Activated T-helper 2 cell treated with anti-CD3 and anti-CD28 coated beads, Interferon-gamma antibody, Interleukin-2, Interleukin-4, amounts not matched to agents 10 μg/mL and 5 μg/mL and 100 μg/mL, durations not matched to agents 14 hours and 24 hours and 36 hours (primary cell): ENCODE measurements around the gene CYTH4. TPM values are rescaled to one million over a fixed set of nuclear protein-coding genes. Genes with fewer than 3 reads are reported as not detected.

Experiments
- DNase-seq: peaks from one replicate; pipeline ENCODE4 v3.0.0; 2021; ENCODE audit warnings: low spot score
- H3K27ac Mint-ChIP-seq: one replicate; pipeline ENCODE4 v1.8.0; 2021; ENCODE audit warnings: mixed read lengths
- H3K27me3 Mint-ChIP-seq: one replicate; pipeline ENCODE4 v1.8.0; 2021; ENCODE audit warnings: low read depth, mixed read lengths
- H3K36me3 Mint-ChIP-seq: one replicate; pipeline ENCODE4 v1.8.0; 2021; ENCODE audit warnings: low read depth, mixed read lengths
- H3K4me1 Mint-ChIP-seq: one replicate; pipeline ENCODE4 v1.8.0; 2021; ENCODE audit warnings: low read depth, mixed read lengths
- H3K4me3 Mint-ChIP-seq: one replicate; pipeline ENCODE4 v1.8.0; 2021; ENCODE audit warnings: low read depth, mild to moderate bottlenecking, moderate library complexity, mixed read lengths
- H3K9me3 Mint-ChIP-seq: one replicate; pipeline ENCODE4 v1.8.0; 2021; ENCODE audit warnings: mixed read lengths
- intact Hi-C: fragments of 100-400 bp; cut with micrococcal nuclease; formaldehyde crosslinking; loops from one replicate; pipeline ENCODE4 v1.15.1; 2023
- total RNA-seq: library from RNA; stranded (reverse); gene quantifications from 2 replicates; pipeline ENCODE4 v1.2.3, GENCODE V29; 2022

The CYTH4 gene
- total RNA-seq, 1 donor from 2014 or later, result 49.8 TPM

GRCh38 chr22:37254867-37255233 is 27.5 kb upstream of the CYTH4 start:
- no peak for DNase-seq
- peaks cover 25% of the 10 kb centered on the region for H3K4me1 Mint-ChIP-seq
- no peaks in the 10 kb centered on the region for H3K36me3 Mint-ChIP-seq
- H3K9me3 Mint-ChIP-seq, result no peaks in the 10 kb centered on the region
- peak overlapping the region; percentile 8 for H3K27ac Mint-ChIP-seq
- intact Hi-C loops, result no loop called here
- no peak overlapping the region for H3K4me3 Mint-ChIP-seq
- H3K27me3 Mint-ChIP-seq, result peaks cover 10% of the 10 kb centered on the region

- Mint-ChIP-seq H3K4me3 (no peak overlapping the region), H3K27ac (peak overlapping the region; percentile 10), H3K4me1 (peaks cover 27% of the 10 kb centered on the region), H3K27me3 (peaks cover 10% of the 10 kb centered on the region), H3K9me3 (no peaks in the 10 kb centered on the region), H3K36me3 (no peaks in the 10 kb centered on the region)
- intact Hi-C loops, result no loop called here
- DNase-seq, result no peak
These were observed 26.7 kb upstream of the CYTH4 start for GRCh38 chr22:37255558-37256006.

DNA sequence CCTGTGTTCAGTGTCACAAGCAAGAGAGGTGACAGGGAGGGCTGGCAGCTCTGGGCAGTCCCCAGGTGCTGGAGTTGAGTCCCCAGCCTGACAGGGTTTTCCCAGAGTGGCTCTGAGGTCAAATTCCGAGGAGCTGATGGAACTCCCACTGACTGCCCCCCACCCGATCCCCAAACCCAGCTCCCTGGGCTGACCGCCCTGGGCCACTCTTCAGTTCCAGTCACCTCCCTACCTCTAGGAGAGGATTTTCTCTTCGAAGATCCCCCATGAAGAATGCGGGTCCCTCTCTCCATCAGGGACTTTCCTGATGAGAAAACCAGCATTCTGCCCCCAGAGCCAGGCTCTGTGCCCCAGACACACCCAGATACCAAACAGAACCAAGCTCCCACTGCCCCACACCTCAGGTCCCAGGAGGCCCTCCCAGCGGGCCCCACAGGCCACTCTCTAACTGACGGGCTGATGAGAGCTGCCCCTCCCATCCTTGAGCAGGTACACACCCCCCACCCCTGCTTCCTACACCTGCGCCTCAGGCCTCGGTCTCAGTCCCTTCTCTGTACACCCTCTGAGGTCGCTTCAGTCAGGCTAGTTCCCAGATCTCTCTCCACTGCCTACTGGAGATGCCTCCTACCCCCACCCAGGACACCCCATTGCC is 26.1 kb upstream of the CYTH4 start:
- Mint-ChIP-seq H3K27me3 (peaks cover 11% of the 10 kb centered on the region), H3K4me1 (peaks cover 32% of the 10 kb centered on the region), H3K36me3 (no peaks in the 10 kb centered on the region), H3K9me3 (no peaks in the 10 kb centered on the region), H3K4me3 (no peak overlapping the region), H3K27ac (no peak overlapping the region)
- no peak for DNase-seq
- intact Hi-C loops, result no loop called here

- no peak overlapping the region for H3K27ac Mint-ChIP-seq
These were observed 24.1 kb upstream of the CYTH4 start for GRCh38 chr22:37258005-37258752.

DNA sequence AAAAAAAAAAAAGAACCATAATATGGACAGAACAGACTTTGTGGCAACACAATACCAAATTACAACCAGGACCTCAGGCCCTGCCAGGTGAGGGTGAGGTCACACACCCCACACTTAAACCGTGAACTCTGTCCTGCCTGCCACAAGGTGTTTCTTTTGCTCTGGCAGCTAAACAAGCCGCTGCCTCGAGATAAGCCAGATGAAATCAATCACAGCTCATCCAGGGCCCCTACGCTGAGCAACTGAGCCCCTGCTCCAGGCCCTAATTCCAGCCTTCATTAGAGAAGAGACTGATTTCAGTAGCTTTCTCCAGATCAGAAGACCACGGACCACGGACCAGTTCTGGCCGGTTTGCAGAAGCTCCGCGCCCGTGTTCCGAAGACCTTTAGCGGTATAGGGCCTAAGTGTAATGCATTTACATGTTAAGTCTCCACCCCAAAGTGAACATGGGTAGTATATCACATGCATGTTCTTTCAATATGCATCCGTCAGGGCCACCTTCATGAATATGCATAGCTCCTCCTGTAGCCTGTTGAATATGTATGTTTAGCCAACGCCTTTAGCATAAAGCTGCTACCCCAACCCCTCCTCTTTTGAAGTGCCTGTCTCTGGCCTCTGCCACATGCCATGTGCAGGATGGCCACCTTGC is 23.4 kb upstream of the CYTH4 start:
- peaks cover 3% of the 10 kb centered on the region for H3K9me3 Mint-ChIP-seq
- H3K4me3 Mint-ChIP-seq, result no peak overlapping the region
- H3K36me3 Mint-ChIP-seq, result no peaks in the 10 kb centered on the region
- no peak overlapping the region for H3K27ac Mint-ChIP-seq
- intact Hi-C loops, result no loop called here
- peaks cover 35% of the 10 kb centered on the region for H3K4me1 Mint-ChIP-seq
- peaks cover 10% of the 10 kb centered on the region for H3K27me3 Mint-ChIP-seq
- no peak for DNase-seq

More at GRCh38 chr22:37258005-37258752, 24.1 kb upstream of the CYTH4 start:
- Mint-ChIP-seq H3K36me3 (no peaks in the 10 kb centered on the region), H3K4me1 (peaks cover 35% of the 10 kb centered on the region), H3K4me3 (no peak overlapping the region), H3K9me3 (no peaks in the 10 kb centered on the region), H3K27me3 (peaks cover 13% of the 10 kb centered on the region)
- DNase-seq, result no peak
- intact Hi-C loops, result no loop called here

GRCh38 chr22:37259540-37260029 is 22.7 kb upstream of the CYTH4 start:
- peaks cover 10% of the 10 kb centered on the region for H3K9me3 Mint-ChIP-seq
- H3K4me1 Mint-ChIP-seq, result peaks cover 33% of the 10 kb centered on the region
- intact Hi-C loops, result loop anchor here (2.0 to 10.0 kb wide), 2 partner anchors 17 to 195 kb away; no protein-coding TSS in a partner anchor
- peaks cover 10% of the 10 kb centered on the region for H3K27me3 Mint-ChIP-seq
- H3K4me3 Mint-ChIP-seq, result no peak overlapping the region
- no peaks in the 10 kb centered on the region for H3K36me3 Mint-ChIP-seq
- DNase-seq, result no peak
- H3K27ac Mint-ChIP-seq, result no peak overlapping the region

- Mint-ChIP-seq H3K4me3 (no peak overlapping the region), H3K27me3 (peaks cover 10% of the 10 kb centered on the region), H3K36me3 (no peaks in the 10 kb centered on the region), H3K4me1 (peaks cover 26% of the 10 kb centered on the region), H3K27ac (no peak overlapping the region), H3K9me3 (peaks cover 12% of the 10 kb centered on the region)
- DNase-seq, result no peak
- intact Hi-C loops, result loop anchor here (2.0 to 10.0 kb wide), 2 partner anchors 17 to 195 kb away; no protein-coding TSS in a partner anchor
These were observed 22.0 kb upstream of the CYTH4 start for GRCh38 chr22:37260155-37260795.

DNA sequence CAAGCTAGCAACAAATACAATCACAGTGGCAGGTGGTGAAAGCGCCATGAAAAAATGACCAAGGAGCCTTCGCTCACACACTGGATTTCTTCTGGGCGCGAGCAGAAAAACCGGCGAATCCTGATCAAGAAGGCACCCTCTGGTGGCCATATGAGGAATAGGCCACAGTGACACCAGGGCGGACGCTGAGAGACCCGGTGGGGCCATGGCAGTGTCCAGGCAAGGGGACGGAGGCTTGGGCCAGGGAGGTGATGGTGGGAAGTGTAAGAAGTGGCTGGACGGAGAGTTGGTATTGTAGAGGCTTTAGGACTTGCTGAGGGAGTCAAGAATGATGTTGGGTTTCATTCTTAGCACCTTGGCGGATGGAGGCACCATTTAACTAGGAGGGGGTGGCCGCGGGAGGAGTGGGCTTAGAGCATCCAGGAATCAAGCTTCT is 21.4 kb upstream of the CYTH4 start:
- no peaks in the 10 kb centered on the region for H3K36me3 Mint-ChIP-seq
- H3K27me3 Mint-ChIP-seq, result peaks cover 10% of the 10 kb centered on the region
- DNase-seq, result no peak
- peaks cover 22% of the 10 kb centered on the region for H3K4me1 Mint-ChIP-seq
- H3K9me3 Mint-ChIP-seq, result peaks cover 12% of the 10 kb centered on the region
- intact Hi-C loops, result loop anchor here (2.0 to 10.0 kb wide), 2 partner anchors 18 to 194 kb away; no protein-coding TSS in a partner anchor
- peak overlapping the region; percentile 48 for H3K27ac Mint-ChIP-seq
- no peak overlapping the region for H3K4me3 Mint-ChIP-seq

GRCh38 chr22:37262346-37262745 is 20.0 kb upstream of the CYTH4 start:
- Mint-ChIP-seq H3K4me1 (peaks cover 28% of the 10 kb centered on the region), H3K4me3 (no peak overlapping the region), H3K9me3 (peaks cover 12% of the 10 kb centered on the region), H3K27ac (no peak overlapping the region), H3K36me3 (no peaks in the 10 kb centered on the region), H3K27me3 (peaks cover 10% of the 10 kb centered on the region)
- intact Hi-C loops, result loop anchor here (10.0 kb wide), 1 partner anchor 192 kb away; no protein-coding TSS in a partner anchor
- DNase-seq, result no peak

GRCh38 chr22:37263966-37264887 is 18.1 kb upstream of the CYTH4 start:
- no peaks in the 10 kb centered on the region for H3K36me3 Mint-ChIP-seq
- no peak for DNase-seq
- peaks cover 12% of the 10 kb centered on the region for H3K9me3 Mint-ChIP-seq
- no peak overlapping the region for H3K4me3 Mint-ChIP-seq
- H3K27me3 Mint-ChIP-seq, result peaks cover 6% of the 10 kb centered on the region
- no peak overlapping the region for H3K27ac Mint-ChIP-seq
- intact Hi-C loops, result loop anchor here (10.0 kb wide), 1 partner anchor 191 kb away; no protein-coding TSS in a partner anchor
- H3K4me1 Mint-ChIP-seq, result peaks cover 33% of the 10 kb centered on the region

DNA sequence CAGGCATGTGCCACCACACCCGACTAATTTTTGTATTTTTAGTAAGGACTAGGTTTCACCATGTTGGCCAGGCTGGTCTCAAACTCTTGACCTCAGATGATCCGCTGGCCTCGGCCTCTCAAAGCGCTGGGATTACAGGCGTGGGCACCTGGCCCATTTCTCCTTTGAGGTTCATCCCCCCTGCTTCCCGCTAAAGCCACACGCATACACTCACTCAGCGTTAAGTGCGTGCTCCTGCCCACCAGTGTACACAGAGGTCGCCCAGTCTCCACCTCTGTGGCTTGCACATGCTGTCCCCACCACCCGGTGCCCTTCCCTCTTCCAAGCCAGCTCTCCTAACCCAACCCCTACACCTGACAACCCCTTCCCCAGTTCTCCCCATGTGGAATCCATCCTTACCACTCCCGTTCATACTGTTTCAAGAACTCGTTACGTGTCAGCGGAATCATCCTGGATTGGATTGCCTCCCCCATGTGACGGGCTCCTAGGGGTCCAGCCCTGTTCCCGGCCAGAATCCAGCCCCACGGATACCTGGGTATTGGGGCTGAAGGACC is 15.7 kb upstream of the CYTH4 start:
- peak overlapping the region; percentile 87 for H3K27ac Mint-ChIP-seq
- intact Hi-C loops, result loop anchor here (2.0 to 10.0 kb wide), 3 partner anchors 16 to 188 kb away; partner anchors contain the start of gene CYTH4
- peaks cover 5% of the 10 kb centered on the region for H3K27me3 Mint-ChIP-seq
- H3K4me1 Mint-ChIP-seq, result peaks cover 39% of the 10 kb centered on the region
- DNase-seq, result no peak
- H3K9me3 Mint-ChIP-seq, result peaks cover 12% of the 10 kb centered on the region
- peak overlapping the region; percentile 80 for H3K4me3 Mint-ChIP-seq
- H3K36me3 Mint-ChIP-seq, result no peaks in the 10 kb centered on the region
